ENCODE measurements around the gene PTCRA. TPM values are rescaled to one million over a fixed set of nuclear protein-coding genes. Genes with fewer than 3 reads are reported as not detected.

The PTCRA gene, protein sequence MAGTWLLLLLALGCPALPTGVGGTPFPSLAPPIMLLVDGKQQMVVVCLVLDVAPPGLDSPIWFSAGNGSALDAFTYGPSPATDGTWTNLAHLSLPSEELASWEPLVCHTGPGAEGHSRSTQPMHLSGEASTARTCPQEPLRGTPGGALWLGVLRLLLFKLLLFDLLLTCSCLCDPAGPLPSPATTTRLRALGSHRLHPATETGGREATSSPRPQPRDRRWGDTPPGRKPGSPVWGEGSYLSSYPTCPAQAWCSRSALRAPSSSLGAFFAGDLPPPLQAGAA
- not detected in 2 replicates for polyA plus RNA-seq (2011; rRNA removed)
- not detected in 2 replicates for polyA minus RNA-seq (2011; rRNA and poly(A)+ RNA removed)

- Histone ChIP-seq H3K4me3 (ENCODE audit: low read depth, low read length) (no peak within 1 kb of the TSS), H3K27me3 (ENCODE audit: control insufficient read depth, insufficient read depth, low read length) (peaks cover 2% of the 10 kb centered on the region), H3K36me3 (ENCODE audit: control insufficient read depth, insufficient read depth, low read length) (no peaks in the 10 kb centered on the region)
- TF ChIP-seq CTCF (IDR thresholded peaks at IDR 0.05; ENCODE audit: insufficient read depth, low read depth, low read length), result no peak
- ChIA-PET CTCF (interaction anchor here (0.5 to 3.9 kb wide), 3 partner anchors 11 to 55 kb away, joined by 3 to 23 read pairs (median 3); no protein-coding TSS in a partner anchor), POLR2A (no interaction called here)
- no peak for DNase-seq (ENCODE audit: low read depth)
These were observed at the start of gene PTCRA for GRCh38 chr6:42915732-42916131. PTCRA (plus strand) TSS chr6:42916053; CDS start chr6:42916070, 17 bp downstream.

- ChIA-PET CTCF (interaction anchor here (2.8 kb wide), 1 partner anchor 208 kb away, joined by 14 read pairs; no protein-coding TSS in a partner anchor), POLR2A (no interaction called here)
- no peak overlapping the region for H3K4me3 ChIP-seq (ENCODE audit: low read depth, low read length)
- DNase-seq (ENCODE audit: low read depth), result no peak
- 0 out of 2 replicates have a peak, but pooled peaks cover 1% of the 10 kb centered on the region for H3K36me3 ChIP-seq (ENCODE audit: control insufficient read depth, insufficient read depth, low read length)
- no peak for TF ChIP-seq CTCF (IDR thresholded peaks at IDR 0.05; ENCODE audit: insufficient read depth, low read depth, low read length)
- H3K27me3 ChIP-seq (ENCODE audit: control insufficient read depth, insufficient read depth, low read length), result no peaks in the 10 kb centered on the region
These were observed 45.5 kb upstream of the PTCRA start for GRCh38 chr6:42870145-42870936.

DNA sequence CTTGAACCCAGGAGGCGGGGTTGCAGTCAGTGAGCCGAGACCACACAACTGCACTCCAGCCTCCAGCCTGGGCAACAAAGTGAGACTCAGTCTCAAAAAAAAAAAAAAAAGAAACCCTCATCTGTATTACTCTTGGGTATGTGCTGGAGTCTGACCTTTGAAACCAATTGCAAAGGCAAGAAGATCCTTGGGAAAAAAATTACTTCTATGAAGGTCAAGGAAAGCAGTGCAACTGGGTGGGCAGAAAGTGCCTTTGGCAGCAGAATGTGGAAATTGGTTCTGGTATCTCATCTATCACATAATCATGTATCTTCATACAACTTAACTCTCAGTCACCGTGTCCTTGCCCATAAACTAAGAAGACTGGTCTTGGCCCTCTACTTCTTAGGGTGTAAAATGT lies 44.1 kb upstream of the PTCRA start:
- POLR2A ChIA-PET, result no interaction called here
- Histone ChIP-seq H3K36me3 (ENCODE audit: control insufficient read depth, insufficient read depth, low read length) (no peaks in the 10 kb centered on the region), H3K27me3 (ENCODE audit: control insufficient read depth, insufficient read depth, low read length) (no peaks in the 10 kb centered on the region), H3K4me3 (ENCODE audit: low read depth, low read length) (no peak overlapping the region)
- CTCF ChIA-PET, result no interaction called here
- TF ChIP-seq CTCF (IDR thresholded peaks at IDR 0.05; ENCODE audit: insufficient read depth, low read depth, low read length), result no peak
- DNase-seq (ENCODE audit: low read depth), result no peak

GRCh38 chr6:42873313-42873712 lies 42.5 kb upstream of the PTCRA start:
- no peak for TF ChIP-seq CTCF (IDR thresholded peaks at IDR 0.05; ENCODE audit: insufficient read depth, low read depth, low read length)
- ChIA-PET CTCF (interaction anchor here (2.2 kb wide), 1 partner anchor 147 kb away, joined by 8 read pairs; no protein-coding TSS in a partner anchor), POLR2A (no interaction called here)
- Histone ChIP-seq H3K36me3 (ENCODE audit: control insufficient read depth, insufficient read depth, low read length) (no peaks in the 10 kb centered on the region), H3K27me3 (ENCODE audit: control insufficient read depth, insufficient read depth, low read length) (no peaks in the 10 kb centered on the region), H3K4me3 (ENCODE audit: low read depth, low read length) (no peak overlapping the region)
- DNase-seq (ENCODE audit: low read depth), result no peak

DNA sequence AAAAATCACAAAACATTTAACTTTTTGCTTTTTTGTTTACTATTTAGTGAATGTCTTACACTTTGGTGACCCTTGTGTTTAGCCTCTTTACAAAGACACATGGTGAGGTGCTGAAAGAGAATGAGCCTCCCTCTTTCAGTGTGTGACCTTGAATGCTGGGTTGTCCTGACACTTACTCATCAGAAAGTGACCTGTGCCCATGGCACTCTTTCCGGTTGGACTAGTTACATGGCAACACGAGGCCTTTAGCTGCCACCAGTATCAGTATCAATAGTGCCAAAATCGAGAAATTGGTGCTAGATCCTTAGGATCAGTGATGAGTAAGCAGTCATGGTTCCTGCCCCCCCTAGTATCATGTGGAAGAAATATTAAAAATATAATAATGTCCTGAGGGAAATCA lies 38.2 kb upstream of the PTCRA start:
- no peak for DNase-seq (ENCODE audit: low read depth)
- H3K36me3 ChIP-seq (ENCODE audit: control insufficient read depth, insufficient read depth, low read length), result no peaks in the 10 kb centered on the region
- ChIA-PET POLR2A (no interaction called here), CTCF (interaction anchor here (0.7 to 3.9 kb wide), 14 partner anchors 26 to 330 kb away, joined by 3 to 32 read pairs (median 3); no protein-coding TSS in a partner anchor)
- H3K4me3 ChIP-seq (ENCODE audit: low read depth, low read length), result no peak overlapping the region
- no peak for TF ChIP-seq CTCF (IDR thresholded peaks at IDR 0.05; ENCODE audit: insufficient read depth, low read depth, low read length)
- H3K27me3 ChIP-seq (ENCODE audit: control insufficient read depth, insufficient read depth, low read length), result no peaks in the 10 kb centered on the region

All from BJ (cell line).